Endothelial cell (in vitro differentiated cells): ENCODE data around the gene DAZ4. TPM values are rescaled to one million over a fixed set of nuclear protein-coding genes. Genes with fewer than 3 reads are reported as not detected.
"Not testable (repeated sequence)": the region's sequence is repeated elsewhere in the genome, so short reads cannot be mapped to it uniquely, and the experiment has no call there.

Experiments used
- DNase-seq: peaks from one replicate; pipeline ENCODE4 v3.0.0; 2021; ENCODE audit warnings: low spot score
- H3K27ac Mint-ChIP-seq: one replicate; pipeline ENCODE4 v1.8.0; 2021; ENCODE audit warnings: mixed read lengths, inconsistent platforms; ENCODE audit not compliant: unreplicated experiment
- H3K27me3 Mint-ChIP-seq: one replicate; pipeline ENCODE4 v1.8.0; 2021; ENCODE audit warnings: mild to moderate bottlenecking, moderate library complexity, mixed read lengths, inconsistent platforms; ENCODE audit not compliant: unreplicated experiment
- H3K36me3 Mint-ChIP-seq: one replicate; pipeline ENCODE4 v1.8.0; 2021; ENCODE audit warnings: mild to moderate bottlenecking, low read depth, mixed read lengths, inconsistent platforms; ENCODE audit not compliant: unreplicated experiment
- H3K4me1 Mint-ChIP-seq: one replicate; pipeline ENCODE4 v1.8.0; 2021; ENCODE audit warnings: mild to moderate bottlenecking, mixed read lengths, inconsistent platforms; ENCODE audit not compliant: unreplicated experiment
- H3K4me3 Mint-ChIP-seq: one replicate; pipeline ENCODE4 v1.8.0; 2021; ENCODE audit warnings: mild to moderate bottlenecking, mixed read lengths, inconsistent platforms; ENCODE audit not compliant: unreplicated experiment
- H3K9me3 Mint-ChIP-seq: one replicate; pipeline ENCODE4 v1.8.0; 2021; ENCODE audit warnings: mixed read lengths, inconsistent platforms; ENCODE audit not compliant: unreplicated experiment
- long read RNA-seq: library from polyadenylated mRNA; unstranded; transcript quantifications from one replicate; pipeline ENCODE4 v2.0.0, GENCODE V29; 2020; ENCODE audit not compliant: unreplicated experiment
- total RNA-seq: library from RNA; stranded (reverse); fragmentation: NEBNext Ultra II Directional; extraction: Animal tissue kit (Norgen Biotek cat#: 25700); gene quantifications from one replicate; pipeline ENCODE4 v1.2.1, GENCODE V29; 2021; ENCODE audit not compliant: unreplicated experiment

The DAZ4 gene
- total RNA-seq: not detected
- long read RNA-seq: 0 reads

GRCh38 chrY:24833619-24834018 is at the start of gene DAZ4:
Gene DAZ4, plus strand, starts transcription at chrY:24833919. Its CDS starts 208 bp downstream, at chrY:24834127.
- not testable (repeated sequence) for H3K9me3 Mint-ChIP-seq

GRCh38 chrY:24813293-24813692 is 20.4 kb upstream of the DAZ4 start, which contains the start of gene DAZ3:
Gene DAZ3, minus strand, starts transcription at chrY:24813393. Its CDS starts 208 bp downstream, at chrY:24813185.
- H3K9me3 Mint-ChIP-seq, DNase-seq, H3K36me3 Mint-ChIP-seq, H3K27me3 Mint-ChIP-seq, H3K4me1 Mint-ChIP-seq, H3K27ac Mint-ChIP-seq, H3K4me3 Mint-ChIP-seq: not testable (repeated sequence)

More at GRCh38 chrY:24833619-24834018, at the start of gene DAZ4:
- not testable (repeated sequence) for DNase-seq, H3K4me1 Mint-ChIP-seq, H3K27me3 Mint-ChIP-seq, H3K36me3 Mint-ChIP-seq, H3K27ac Mint-ChIP-seq, H3K4me3 Mint-ChIP-seq

GRCh38 chrY:24821836-24822235 is 11.9 kb upstream of the DAZ4 start:
- H3K27me3 Mint-ChIP-seq, DNase-seq, H3K4me3 Mint-ChIP-seq, H3K36me3 Mint-ChIP-seq, H3K9me3 Mint-ChIP-seq, H3K4me1 Mint-ChIP-seq, H3K27ac Mint-ChIP-seq: not testable (repeated sequence)

GRCh38 chrY:24824184-24824879 is 9.4 kb upstream of the DAZ4 start:
- H3K36me3 Mint-ChIP-seq, H3K4me1 Mint-ChIP-seq, H3K9me3 Mint-ChIP-seq, DNase-seq, H3K27me3 Mint-ChIP-seq, H3K27ac Mint-ChIP-seq, H3K4me3 Mint-ChIP-seq: not testable (repeated sequence)

- not testable (repeated sequence) for H3K4me1 Mint-ChIP-seq, DNase-seq, H3K36me3 Mint-ChIP-seq, H3K27ac Mint-ChIP-seq, H3K4me3 Mint-ChIP-seq, H3K27me3 Mint-ChIP-seq, H3K9me3 Mint-ChIP-seq
Measured at GRCh38 chrY:24825069-24825468, 8.7 kb upstream of the DAZ4 start.

Other genes with a start within 250 kb of the DAZ4 start
- not detected for gene BPY2B, start 215.9 kb upstream of the DAZ4 start, total RNA-seq
- gene DAZ3, start 20.5 kb upstream of the DAZ4 start, total RNA-seq: not detected
- gene BPY2C, start 218.2 kb downstream of the DAZ4 start, total RNA-seq: not detected